GM18526 (cell line): ENCODE measurements around the gene HEMK1.
A peak's percentile ranks its signal among the peaks of the same experiment; 100 is the strongest.

Source experiments
- POLR2A ChIP-seq: IDR thresholded peaks from 3 replicates; pipeline ENCODE4 v1.6.1; 2011; ENCODE audit not compliant: insufficient read length; ENCODE audit errors: extremely low read depth

Gene HEMK1

GRCh38 chr3:50568947-50569749, at the start of gene HEMK1:
HEMK1 (plus strand) TSS chr3:50569522; CDS start chr3:50571105, 1,583 bp downstream.
- TF ChIP-seq POLR2A: peak; percentile 61

- no peak for TF ChIP-seq POLR2A
Measured at GRCh38 chr3:50520849-50521248, 48.5 kb upstream of the HEMK1 start.

GRCh38 chr3:50521572-50521971, 47.8 kb upstream of the HEMK1 start:
- no peak for TF ChIP-seq POLR2A

- TF ChIP-seq POLR2A: no peak
Measured at GRCh38 chr3:50523279-50523811, 46.0 kb upstream of the HEMK1 start.

GRCh38 chr3:50524746-50525145, 44.6 kb upstream of the HEMK1 start:
- TF ChIP-seq POLR2A: no peak

GRCh38 chr3:50525191-50525910, 44.0 kb upstream of the HEMK1 start:
- no peak for TF ChIP-seq POLR2A

GRCh38 chr3:50525987-50526386, 43.3 kb upstream of the HEMK1 start:
- no peak for TF ChIP-seq POLR2A

- TF ChIP-seq POLR2A: no peak
Measured at GRCh38 chr3:50530001-50530970, 39.0 kb upstream of the HEMK1 start.

GRCh38 chr3:50531201-50531600, 38.1 kb upstream of the HEMK1 start:
- TF ChIP-seq POLR2A: no peak

GRCh38 chr3:50532062-50532705, 37.1 kb upstream of the HEMK1 start:
- TF ChIP-seq POLR2A: no peak

GRCh38 chr3:50533316-50533715, 36.0 kb upstream of the HEMK1 start:
- TF ChIP-seq POLR2A: no peak

GRCh38 chr3:50533807-50534461, 35.4 kb upstream of the HEMK1 start:
- TF ChIP-seq POLR2A: no peak

- no peak for TF ChIP-seq POLR2A
Measured at GRCh38 chr3:50534681-50535330, 34.5 kb upstream of the HEMK1 start.

GRCh38 chr3:50536471-50537180, 32.7 kb upstream of the HEMK1 start:
- no peak for TF ChIP-seq POLR2A
